Subcutaneous adipose tissue (tissue), 4 donors: Measurements from ENCODE around the gene PHF12. TPM values are rescaled to one million over a fixed set of nuclear protein-coding genes. Genes with fewer than 3 reads are reported as not detected.

ENCODE experiments used
- CTCF ChIP-seq: fragments of 450-650 bp; IDR thresholded peaks from one replicate; pipeline ENCODE4 v1.5.1; 2016; ENCODE audit warnings: low read depth, mild to moderate bottlenecking, control low read depth, antibody characterized with exemption, moderate library complexity
- total RNA-seq, 4 donors: library from RNA; depleted of rRNA; stranded (reverse); fragments of >200 nt; gene quantifications; one replicate each; pipeline ENCODE4 v1.1.0, GENCODE V29; 2016

Gene PHF12
- total RNA-seq, 4 donors from 2014 or later, result 22.0 to 38.1 (median 25.2) TPM

- TF ChIP-seq CTCF, result no peak
Observed at GRCh38 chr17:28975031-28975430, 23.7 kb upstream of the PHF12 start.

- TF ChIP-seq CTCF, result no peak
Observed at GRCh38 chr17:28974451-28974850, 23.1 kb upstream of the PHF12 start.

GRCh38 chr17:28973425-28973824 is 22.1 kb upstream of the PHF12 start:
- no peak for TF ChIP-seq CTCF

GRCh38 chr17:28972437-28972836 is 21.1 kb upstream of the PHF12 start:
- no peak for TF ChIP-seq CTCF

- TF ChIP-seq CTCF, result no peak
Observed at GRCh38 chr17:28970879-28971278, 19.6 kb upstream of the PHF12 start.

GRCh38 chr17:28969706-28970393 is 18.5 kb upstream of the PHF12 start:
- no peak for TF ChIP-seq CTCF

- TF ChIP-seq CTCF, result no peak
Observed at GRCh38 chr17:28968914-28969295, 17.6 kb upstream of the PHF12 start.
